Muscle of arm (tissue), 12 donors: ENCODE data around the gene ZP4. TPM values are rescaled to one million over a fixed set of nuclear protein-coding genes. Genes with fewer than 3 reads are reported as not detected.
A peak's percentile ranks its signal among the peaks of the same experiment; 100 is the strongest.
"Not testable (repeated sequence)": the region's sequence is repeated elsewhere in the genome, so short reads cannot be mapped to it uniquely, and the experiment has no call there.

ENCODE experiments used
- DNase-seq: peaks from one replicate; pipeline ENCODE4 v3.0.0-alpha.2; 2013
- polyA plus RNA-seq, 12 donors: library from polyadenylated mRNA; unstranded; fragments of 120-200 nt; gene quantifications; one replicate each; pipeline ENCODE4 v1.2.1, GENCODE V29; 2013; ENCODE audit not compliant: insufficient read length in 12 of 12

Gene ZP4
- polyA plus RNA-seq, 12 donors, result 0.67 to 1.8 (median 0.73) TPM; not detected in 9

GRCh38 chr1:237877631-237878030, 13.1 kb downstream of the ZP4 start:
- DNase-seq, result no peak

GRCh38 chr1:237875291-237875690, 15.4 kb downstream of the ZP4 start:
- no peak for DNase-seq

GRCh38 chr1:237873487-237874211, 17.1 kb downstream of the ZP4 start:
- DNase-seq, result no peak

GRCh38 chr1:237868817-237869600, 21.7 kb downstream of the ZP4 start:
- DNase-seq, result no peak

- DNase-seq, result no peak
Measured at GRCh38 chr1:237867380-237867888, 23.3 kb downstream of the ZP4 start.

- DNase-seq, result peak; percentile 55
Measured at GRCh38 chr1:237864338-237865244, 26.1 kb downstream of the ZP4 start.

- no peak for DNase-seq
Measured at GRCh38 chr1:237863234-237863633, 27.5 kb downstream of the ZP4 start.

GRCh38 chr1:237861944-237862343, 28.8 kb downstream of the ZP4 start:
- DNase-seq, result no peak

- no peak for DNase-seq
Measured at GRCh38 chr1:237858992-237859391, 31.7 kb downstream of the ZP4 start.

- DNase-seq, result no peak
Measured at GRCh38 chr1:237857455-237857854, 33.3 kb downstream of the ZP4 start.

- DNase-seq, result no peak
Measured at GRCh38 chr1:237852342-237852741, 38.4 kb downstream of the ZP4 start.

- no peak for DNase-seq
Measured at GRCh38 chr1:237851210-237851845, 39.4 kb downstream of the ZP4 start.

- not testable (repeated sequence) for DNase-seq
Measured at GRCh38 chr1:237843516-237843915, 47.2 kb downstream of the ZP4 start.

GRCh38 chr1:237841485-237841884, 49.2 kb downstream of the ZP4 start:
- no peak for DNase-seq

GRCh38 chr1:237838904-237839534, 51.7 kb downstream of the ZP4 start:
- DNase-seq, result no peak

- DNase-seq, result no peak
Measured at GRCh38 chr1:237838320-237838719, 52.4 kb downstream of the ZP4 start.

- no peak for DNase-seq
Measured at GRCh38 chr1:237834461-237834860, 56.3 kb downstream of the ZP4 start.

- DNase-seq, result no peak
Measured at GRCh38 chr1:237834048-237834447, 56.7 kb downstream of the ZP4 start.

GRCh38 chr1:237832858-237833257, 57.9 kb downstream of the ZP4 start:
- DNase-seq, result no peak
